Panc1 (cell line): ENCODE data around the gene TNRC6A. TPM values are rescaled to one million over a fixed set of nuclear protein-coding genes. Genes with fewer than 3 reads are reported as not detected.
A peak's percentile ranks its signal among the peaks of the same experiment; 100 is the strongest.

Experiments
- ATAC-seq: fragments of 200-7000 bp; cut with Tn5 transposase; 2 replicates; pipeline ENCODE4 v1.9.1; 2020; ENCODE audit warnings: mild to moderate bottlenecking, moderate library complexity
- BruUV-seq: library from RNA; stranded (reverse); fragments of 400-500 nt; replicated peaks from 2 replicates; lab custom pipeline; 2021; lab: Mats Ljungman, UMichigan
- CTCF ChIA-PET: fragments of 300-600 bp; sonication (Branson Sonifier 250); formaldehyde crosslinking; loops from one replicate; lab custom pipeline; 2022; ENCODE audit warnings: antibody characterized with exemption; lab: Charles Lee
- POLR2A ChIA-PET: fragments of 300-600 bp; sonication (Branson Sonifier 250); formaldehyde crosslinking; loops from one replicate; lab custom pipeline; 2022; ENCODE audit warnings: antibody characterized with exemption; lab: Charles Lee
- DNase-seq: peaks from one replicate; pipeline ENCODE4 v3.0.0-alpha.2; 2010; ENCODE audit warnings: low read depth, low spot score
- H3K27ac ChIP-seq: 2 replicates; pipeline ENCODE4 v1.5.1; 2011; ENCODE audit warnings: mild to moderate bottlenecking, low read length, inconsistent platforms
- H3K27me3 ChIP-seq: fragments of 200-500 bp; sonication (Bioruptor generic); 2 replicates; pipeline ENCODE4 v1.6.0; 2014; ENCODE audit warnings: low read length, inconsistent platforms; ENCODE audit not compliant: control insufficient read depth, insufficient read depth
- H3K36me3 ChIP-seq: fragments of 200-500 bp; sonication (Bioruptor generic); 2 replicates; pipeline ENCODE4 v1.5.1; 2014; ENCODE audit warnings: inconsistent platforms, mild to moderate bottlenecking, low read length, moderate library complexity; ENCODE audit not compliant: control insufficient read depth, insufficient read depth
- H3K4me1 ChIP-seq: 2 replicates; pipeline ENCODE4 v1.5.1; 2011; ENCODE audit warnings: inconsistent platforms, mild to moderate bottlenecking, low read length, moderate library complexity; ENCODE audit not compliant: control insufficient read depth, insufficient read depth
- H3K4me3 ChIP-seq, 2 experiments: 2 replicates each; pipeline ENCODE4 v1.5.1; 2011 to 2012; ENCODE audit warnings: low read depth in 2 of 2, low read length in 2 of 2, mild to moderate bottlenecking in 2 of 2, inconsistent platforms in 1 of 2, moderate library complexity in 1 of 2
- H3K9me3 ChIP-seq: fragments of 200-500 bp; sonication (Bioruptor generic); 2 replicates; pipeline ENCODE4 v1.5.1; 2014; ENCODE audit warnings: low read depth, mild to moderate bottlenecking, inconsistent platforms, low read length, moderate library complexity; ENCODE audit not compliant: control insufficient read depth, insufficient read depth
- POLR2AphosphoS5 ChIP-seq: IDR thresholded peaks from 2 replicates; pipeline ENCODE4 v1.6.1; 2012; ENCODE audit warnings: mild to moderate bottlenecking, low read depth, low read length, moderate library complexity
- REST ChIP-seq, 2 experiments: IDR thresholded peaks; 2 replicates each; pipeline ENCODE4 v1.6.1; 2011 to 2012; ENCODE audit warnings: low read depth in 2 of 2, control low read depth in 1 of 2, low read length in 1 of 2, mild to moderate bottlenecking in 1 of 2, moderate library complexity in 1 of 2; ENCODE audit not compliant: insufficient read depth in 1 of 2
- SIN3A ChIP-seq: IDR thresholded peaks from 2 replicates; pipeline ENCODE4 v1.6.1; 2012; ENCODE audit warnings: low read depth, mild to moderate bottlenecking, low read length, moderate library complexity, borderline replicate concordance; ENCODE audit not compliant: insufficient read depth
- TCF7L2 ChIP-seq: IDR thresholded peaks from 2 replicates; pipeline ENCODE4 v1.6.1; 2011; ENCODE audit warnings: mild to moderate bottlenecking, low read depth, low read length, inconsistent platforms
- in situ Hi-C: cut with HindIII; loops from 2 replicates; pipeline ENCODE4 v1.10.0; 2016; ENCODE audit warnings: low sequenced_read_pairs, low pct_unique_long_range_greater_than_20kb
- intact Hi-C: fragments of 100-400 bp; cut with micrococcal nuclease; formaldehyde crosslinking; loops from one replicate; pipeline ENCODE4 v1.10.0; 2022; ENCODE audit not compliant: unreplicated experiment
- total RNA-seq: library from RNA; stranded (reverse); gene quantifications from one replicate; pipeline ENCODE4 v1.2.1, GENCODE V29; 2021; ENCODE audit not compliant: unreplicated experiment
- TF ChIP-seq, protein P1 (sequence below): fragments of 450-650 bp; IDR thresholded peaks from 2 replicates; pipeline ENCODE4 v1.5.1; 2017; ENCODE audit warnings: mild to moderate bottlenecking

The TNRC6A gene
- total RNA-seq, 1 experiment from 2014 or later = 53.6 TPM

- peaks cover 56% of the 10 kb centered on the region for H3K4me1 ChIP-seq
- no peaks in the 10 kb centered on the region for H3K9me3 ChIP-seq
- no TSS peak for BruUV-seq
- no peak overlapping the region for H3K4me3 ChIP-seq
- intact Hi-C loops = no loop called here
- H3K36me3 ChIP-seq = no peaks in the 10 kb centered on the region
- in situ Hi-C loops = no loop called here
- TF ChIP-seq REST (IDR thresholded peaks at IDR 0.05; ENCODE audit: insufficient read depth in 1 of 2, low read depth in 2 of 2, low read length in 1 of 2) = no peak
- DNase-seq (no peak), ATAC-seq (no peak)
- CTCF ChIA-PET = no interaction called here
- no peak overlapping the region for H3K27ac ChIP-seq
- POLR2A ChIA-PET = interaction anchor here (0.5 kb wide), 1 partner anchor 71 kb away, joined by 4 read pairs; no protein-coding TSS in a partner anchor
- no peaks in the 10 kb centered on the region for H3K27me3 ChIP-seq
These were observed 15.9 kb downstream of the TNRC6A start for GRCh38 chr16:24745391-24745790.

DNA sequence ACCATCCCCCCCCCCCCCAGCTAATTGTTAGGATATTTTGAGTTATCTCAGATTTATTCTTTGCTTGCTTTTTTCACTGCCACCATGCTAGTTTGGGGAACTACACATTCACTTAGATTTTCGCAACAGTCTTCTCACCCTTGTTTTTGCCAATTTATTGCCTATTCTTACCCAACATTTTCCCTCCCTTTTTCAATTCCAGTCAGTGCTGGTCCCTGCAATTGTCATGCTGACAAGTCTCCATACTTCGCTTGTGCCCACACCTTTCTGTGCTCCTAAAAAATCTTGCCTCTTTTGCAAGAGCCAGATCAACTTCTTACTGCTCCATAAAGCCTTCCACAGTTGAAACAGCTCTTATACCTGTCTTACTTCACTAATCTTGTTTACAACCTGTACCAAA lies 16.3 kb downstream of the TNRC6A start:
- TF ChIP-seq SIN3A (no peak), POLR2AphosphoS5 (no peak), REST (IDR thresholded peaks at IDR 0.05; ENCODE audit: insufficient read depth in 1 of 2, low read depth in 2 of 2, low read length in 1 of 2) (no peak), TCF7L2 (no peak)
- TF ChIP-seq, protein P1, sequence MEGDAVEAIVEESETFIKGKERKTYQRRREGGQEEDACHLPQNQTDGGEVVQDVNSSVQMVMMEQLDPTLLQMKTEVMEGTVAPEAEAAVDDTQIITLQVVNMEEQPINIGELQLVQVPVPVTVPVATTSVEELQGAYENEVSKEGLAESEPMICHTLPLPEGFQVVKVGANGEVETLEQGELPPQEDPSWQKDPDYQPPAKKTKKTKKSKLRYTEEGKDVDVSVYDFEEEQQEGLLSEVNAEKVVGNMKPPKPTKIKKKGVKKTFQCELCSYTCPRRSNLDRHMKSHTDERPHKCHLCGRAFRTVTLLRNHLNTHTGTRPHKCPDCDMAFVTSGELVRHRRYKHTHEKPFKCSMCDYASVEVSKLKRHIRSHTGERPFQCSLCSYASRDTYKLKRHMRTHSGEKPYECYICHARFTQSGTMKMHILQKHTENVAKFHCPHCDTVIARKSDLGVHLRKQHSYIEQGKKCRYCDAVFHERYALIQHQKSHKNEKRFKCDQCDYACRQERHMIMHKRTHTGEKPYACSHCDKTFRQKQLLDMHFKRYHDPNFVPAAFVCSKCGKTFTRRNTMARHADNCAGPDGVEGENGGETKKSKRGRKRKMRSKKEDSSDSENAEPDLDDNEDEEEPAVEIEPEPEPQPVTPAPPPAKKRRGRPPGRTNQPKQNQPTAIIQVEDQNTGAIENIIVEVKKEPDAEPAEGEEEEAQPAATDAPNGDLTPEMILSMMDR = no peak
- ChIA-PET POLR2A (interaction anchor here (0.5 kb wide), 1 partner anchor 72 kb away, joined by 4 read pairs; no protein-coding TSS in a partner anchor), CTCF (no interaction called here)
- H3K4me3 ChIP-seq = no peak overlapping the region
- H3K9me3 ChIP-seq = no peaks in the 10 kb centered on the region
- H3K27ac ChIP-seq = peak overlapping the region; percentile 32; the same call in 1 of the 2 replicates
- H3K27me3 ChIP-seq = no peaks in the 10 kb centered on the region
- no TSS peak for BruUV-seq
- H3K4me1 ChIP-seq = peaks cover 56% of the 10 kb centered on the region
- in situ Hi-C loops (no loop called here), intact Hi-C loops (no loop called here)
- ATAC-seq = no peak
- DNase-seq = no peak
- peaks cover 1% of the 10 kb centered on the region; the same call in 1 of the 2 replicates for H3K36me3 ChIP-seq
